Small intestine (tissue), 7 donors: ENCODE results near the gene UBC. TPM values are rescaled to one million over a fixed set of nuclear protein-coding genes. Genes with fewer than 3 reads are reported as not detected.
"Not testable (repeated sequence)": the region's sequence is repeated elsewhere in the genome, so short reads cannot be mapped to it uniquely, and the experiment has no call there.

Experiments
- DNase-seq, 2 donors: peaks; one replicate each; pipeline versions ENCODE4 v3.0.0 to v3.0.0-alpha.2; 2013
- FAIRE-seq: peaks from 2 replicates; lab custom pipeline; 2012; peaks lifted over from hg19 to GRCh38; lab: Jason Lieb, UNC
- H3K27ac ChIP-seq, 3 donors: one replicate each; pipeline ENCODE4 v1.5.1; 2013; ENCODE audit warnings: low read length in 2 of 3, mild to moderate bottlenecking in 2 of 3, control low read depth in 1 of 3, inconsistent platforms in 1 of 3, low read depth in 1 of 3, moderate library complexity in 1 of 3
- H3K27me3 ChIP-seq, 3 donors: one replicate each; pipeline ENCODE4 v1.6.1; 2013; ENCODE audit warnings: low read length in 3 of 3, inconsistent platforms in 1 of 3; ENCODE audit not compliant: control insufficient read depth in 3 of 3, insufficient read depth in 3 of 3
- H3K36me3 ChIP-seq, 3 donors: one replicate each; pipeline ENCODE4 v1.6.1; 2013; ENCODE audit warnings: low read length in 3 of 3, inconsistent platforms in 1 of 3, low read depth in 1 of 3, mild to moderate bottlenecking in 1 of 3, moderate library complexity in 1 of 3; ENCODE audit not compliant: control insufficient read depth in 3 of 3, insufficient read depth in 2 of 3
- H3K4me1 ChIP-seq, 3 donors: one replicate each; pipeline ENCODE4 v1.6.1; 2013; ENCODE audit warnings: low read length in 2 of 3, inconsistent platforms in 1 of 3, low read depth in 1 of 3, mild to moderate bottlenecking in 1 of 3, moderate library complexity in 1 of 3; ENCODE audit not compliant: control insufficient read depth in 3 of 3, insufficient read depth in 2 of 3
- H3K4me3 ChIP-seq, 3 donors: one replicate each; pipeline ENCODE4 v1.5.1; 2013; ENCODE audit warnings: low read length in 3 of 3, control low read depth in 1 of 3, inconsistent platforms in 1 of 3, low read depth in 1 of 3, mild to moderate bottlenecking in 1 of 3, moderate library complexity in 1 of 3
- H3K9me3 ChIP-seq, 2 donors: one replicate each; pipeline ENCODE4 v1.6.1; 2013; ENCODE audit warnings: low read depth in 1 of 2, low read length in 1 of 2; ENCODE audit not compliant: control insufficient read depth in 2 of 2, insufficient read depth in 1 of 2
- WGBS, 3 donors: extraction: QIAGEN DNeasy Blood & Tissue Kit; methylation state at CpG; one replicate each; pipeline ENCODE4 v1.1.7; 2013; 5-methylcytosine and 5-hydroxymethylcytosine counted together
- polyA plus RNA-seq, 4 donors: library from polyadenylated mRNA; stranded (reverse) in 3 of 4; unstranded in 1 of 4; fragments of 200-250 nt in 3 of 4; fragments of 120-200 nt in 1 of 4; gene quantifications; one replicate each; pipeline versions ENCODE4 v1.2.1 to v1.2.3, GENCODE V29; 2013
- donor health status: healthy with polysubstance abuse.
- donor health status: control.
- donor health status: control.
- donor health status: Bipolar disorder and iron deficiency.
- donor health status: healthy.

Gene UBC
- polyA plus RNA-seq, 4 donors = 704 to 1,948 (median 1,166) TPM

GRCh38 chr12:124893792-124894516, 20.5 kb downstream of the UBC start:
- Histone ChIP-seq H3K9me3 (peaks cover 0 to 7% of the 10 kb centered on the region in 2 donors), H3K27ac (no peak overlapping the region), H3K36me3 (no peaks in the 10 kb centered on the region), H3K4me3 (no peak overlapping the region), H3K4me1 (peaks cover 0 to 5% (median 4%) of the 10 kb centered on the region in 3 donors), H3K27me3 (no peaks in the 10 kb centered on the region)
- no peak for FAIRE-seq
- no peak for DNase-seq
- 85 to 90% (median 89%) methylated on average over 9 of the region's 9 CpGs for WGBS, 3 donors

GRCh38 chr12:124888260-124888659, 26.2 kb downstream of the UBC start:
- no peak for FAIRE-seq
- Histone ChIP-seq H3K27ac (no peak overlapping the region), H3K4me1 (peaks cover 0 to 33% (median 0%) of the 10 kb centered on the region in 3 donors), H3K4me3 (no peak overlapping the region), H3K36me3 (no peaks in the 10 kb centered on the region), H3K9me3 (no peaks in the 10 kb centered on the region), H3K27me3 (no peaks in the 10 kb centered on the region)
- no peak for DNase-seq
- 68 to 80% (median 72%) methylated on average over 2 of the region's 2 CpGs for WGBS, 3 donors

- not testable (repeated sequence) for FAIRE-seq, H3K9me3 ChIP-seq, H3K36me3 ChIP-seq, H3K27me3 ChIP-seq, DNase-seq, H3K4me3 ChIP-seq, H3K27ac ChIP-seq
- peaks cover 0 to 33% (median 0%) of the 10 kb centered on the region in 3 donors for H3K4me1 ChIP-seq
- WGBS, 3 donors = 94 to 96% (median 95%) methylated on average over 9 of the region's 9 CpGs
Observed at GRCh38 chr12:124887766-124888165, 26.7 kb downstream of the UBC start.

- 13 to 42% (median 28%) methylated on average over 15 of the region's 15 CpGs for WGBS, 3 donors
- DNase-seq (peak; percentile 60 to 95), FAIRE-seq (no peak)
- Histone ChIP-seq H3K27ac (peak overlapping the region in 1 of 3 donors; percentile 96), H3K4me1 (peaks cover 0 to 33% (median 0%) of the 10 kb centered on the region in 3 donors), H3K9me3 (no peaks in the 10 kb centered on the region), H3K36me3 (no peaks in the 10 kb centered on the region), H3K4me3 (no peak overlapping the region), H3K27me3 (no peaks in the 10 kb centered on the region)
Observed at GRCh38 chr12:124884587-124885438, 29.6 kb downstream of the UBC start.

GRCh38 chr12:124883263-124884130, 31.0 kb downstream of the UBC start:
- WGBS, 3 donors = 61 to 76% (median 63%) methylated on average over 10 of the region's 10 CpGs

GRCh38 chr12:124881123-124881522, 33.3 kb downstream of the UBC start:
- DNase-seq (no peak), FAIRE-seq (no peak)
- 59 to 72% (median 70%) methylated on average over 10 of the region's 10 CpGs for WGBS, 3 donors
- Histone ChIP-seq H3K36me3 (no peaks in the 10 kb centered on the region), H3K4me3 (no peak overlapping the region), H3K4me1 (peaks cover 0 to 31% (median 0%) of the 10 kb centered on the region in 3 donors), H3K27me3 (no peaks in the 10 kb centered on the region), H3K9me3 (no peaks in the 10 kb centered on the region), H3K27ac (no peak overlapping the region)

More at GRCh38 chr12:124883263-124884130, 31.0 kb downstream of the UBC start:
- no peaks in the 10 kb centered on the region for H3K9me3 ChIP-seq
- FAIRE-seq = no peak
- H3K4me3 ChIP-seq = no peak overlapping the region
- DNase-seq = no peak
- no peaks in the 10 kb centered on the region for H3K27me3 ChIP-seq
- H3K27ac ChIP-seq = peak overlapping the region in 1 of 3 donors; percentile 96
- no peaks in the 10 kb centered on the region for H3K36me3 ChIP-seq
- H3K4me1 ChIP-seq = peaks cover 0 to 36% (median 0%) of the 10 kb centered on the region in 3 donors

GRCh38 chr12:124880335-124880734, 34.1 kb downstream of the UBC start:
- not testable (repeated sequence) for FAIRE-seq, DNase-seq, H3K27me3 ChIP-seq, H3K9me3 ChIP-seq, H3K27ac ChIP-seq, H3K4me3 ChIP-seq, H3K36me3 ChIP-seq
- 89 to 90% (median 90%) methylated on average over 11 of the region's 11 CpGs for WGBS, 3 donors
- peaks cover 0 to 30% (median 0%) of the 10 kb centered on the region in 3 donors for H3K4me1 ChIP-seq
